ENCODE data around the gene ZNF367.

Gene ZNF367

DNA sequence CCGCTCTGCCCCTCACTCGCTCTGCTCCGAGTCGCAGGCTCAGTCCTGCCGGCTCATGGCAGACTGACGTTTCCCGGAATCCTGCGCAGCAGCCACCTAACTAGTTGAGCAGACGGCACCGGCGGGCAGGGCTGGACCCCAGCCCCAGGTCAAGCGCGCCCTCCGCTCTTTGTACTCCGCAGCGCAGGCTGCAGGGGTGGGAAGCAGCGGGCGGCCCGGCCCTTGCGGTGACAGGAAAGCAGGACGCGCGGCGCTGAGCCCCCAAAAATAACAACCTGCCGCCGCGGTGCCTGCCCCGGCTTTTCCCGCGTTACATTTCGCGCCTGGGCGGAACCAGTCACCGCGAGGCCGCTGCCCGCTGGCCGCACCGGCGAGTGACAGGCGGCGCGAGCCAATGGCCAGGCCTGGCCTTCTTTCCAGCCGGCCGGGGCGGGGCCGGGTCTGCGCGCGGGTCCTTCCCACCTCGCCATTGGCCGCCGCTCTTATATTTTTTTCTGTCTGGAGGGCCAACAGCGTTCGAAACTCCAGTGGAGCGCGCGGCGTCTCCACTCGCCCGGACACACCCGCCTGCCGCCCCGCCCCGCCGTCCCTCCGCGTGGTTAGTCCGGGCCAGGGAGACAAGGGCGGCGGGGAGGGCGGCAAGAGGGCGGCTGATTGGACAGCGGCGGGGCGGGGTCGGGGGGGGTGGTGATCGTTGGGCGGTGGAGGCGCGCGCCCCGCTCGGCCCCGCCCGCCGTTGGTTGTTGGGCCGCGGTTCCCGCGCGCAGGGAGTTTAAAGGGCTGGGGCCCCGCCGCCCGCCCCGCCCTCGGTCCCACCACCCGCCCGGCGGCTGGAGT, at the start of gene ZNF367:
Gene ZNF367, minus strand, starts transcription at position 288 of the 837 bp plus-strand sequence. CDS start 338 bp downstream, outside the sequence.
- TF ChIP-seq, protein P1, sequence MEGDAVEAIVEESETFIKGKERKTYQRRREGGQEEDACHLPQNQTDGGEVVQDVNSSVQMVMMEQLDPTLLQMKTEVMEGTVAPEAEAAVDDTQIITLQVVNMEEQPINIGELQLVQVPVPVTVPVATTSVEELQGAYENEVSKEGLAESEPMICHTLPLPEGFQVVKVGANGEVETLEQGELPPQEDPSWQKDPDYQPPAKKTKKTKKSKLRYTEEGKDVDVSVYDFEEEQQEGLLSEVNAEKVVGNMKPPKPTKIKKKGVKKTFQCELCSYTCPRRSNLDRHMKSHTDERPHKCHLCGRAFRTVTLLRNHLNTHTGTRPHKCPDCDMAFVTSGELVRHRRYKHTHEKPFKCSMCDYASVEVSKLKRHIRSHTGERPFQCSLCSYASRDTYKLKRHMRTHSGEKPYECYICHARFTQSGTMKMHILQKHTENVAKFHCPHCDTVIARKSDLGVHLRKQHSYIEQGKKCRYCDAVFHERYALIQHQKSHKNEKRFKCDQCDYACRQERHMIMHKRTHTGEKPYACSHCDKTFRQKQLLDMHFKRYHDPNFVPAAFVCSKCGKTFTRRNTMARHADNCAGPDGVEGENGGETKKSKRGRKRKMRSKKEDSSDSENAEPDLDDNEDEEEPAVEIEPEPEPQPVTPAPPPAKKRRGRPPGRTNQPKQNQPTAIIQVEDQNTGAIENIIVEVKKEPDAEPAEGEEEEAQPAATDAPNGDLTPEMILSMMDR (IDR thresholded peaks at IDR 0.05): no peak

DNA sequence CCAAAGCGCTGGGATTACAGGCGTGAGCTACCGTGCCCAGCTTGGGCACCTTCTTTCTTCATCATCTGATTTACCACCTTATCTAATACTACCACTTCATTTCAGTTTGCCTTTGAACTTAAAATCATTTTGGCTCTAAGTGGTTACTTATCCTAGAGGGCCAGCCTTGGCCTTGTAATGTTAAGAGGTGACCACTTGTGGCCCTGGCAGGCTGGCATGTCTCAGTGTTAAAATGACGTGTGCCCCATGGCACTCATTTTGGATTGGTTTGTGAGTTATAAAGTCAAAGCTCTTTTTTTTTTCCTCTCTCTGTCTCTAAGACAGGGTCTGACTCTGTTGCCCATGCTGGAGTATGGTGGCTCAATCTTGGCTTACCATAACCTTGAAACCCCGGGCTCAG, 49.6 kb upstream of the ZNF367 start:
- TF ChIP-seq, protein P1 (IDR thresholded peaks at IDR 0.05): no peak

DNA sequence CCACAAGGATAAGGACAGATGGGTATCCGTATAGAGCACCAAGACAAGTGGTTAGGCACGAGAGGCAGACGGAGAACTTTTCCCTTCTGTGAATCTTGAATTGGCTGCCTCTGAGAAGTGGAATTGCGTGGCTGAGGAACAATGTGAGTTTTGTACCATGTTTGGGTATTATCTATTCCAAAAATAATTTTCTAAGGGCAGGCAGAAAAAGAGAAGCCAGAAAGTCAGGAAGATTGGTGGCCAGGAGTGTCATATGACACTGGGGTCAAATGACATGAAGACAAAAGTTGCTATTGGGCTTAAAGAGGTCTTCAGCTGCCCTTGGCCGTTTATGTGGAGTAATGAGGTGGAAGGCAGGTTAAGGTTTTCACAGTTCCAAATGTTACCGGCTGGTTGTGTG, 46.3 kb upstream of the ZNF367 start:
- TF ChIP-seq, protein P1 (IDR thresholded peaks at IDR 0.05): no peak

DNA sequence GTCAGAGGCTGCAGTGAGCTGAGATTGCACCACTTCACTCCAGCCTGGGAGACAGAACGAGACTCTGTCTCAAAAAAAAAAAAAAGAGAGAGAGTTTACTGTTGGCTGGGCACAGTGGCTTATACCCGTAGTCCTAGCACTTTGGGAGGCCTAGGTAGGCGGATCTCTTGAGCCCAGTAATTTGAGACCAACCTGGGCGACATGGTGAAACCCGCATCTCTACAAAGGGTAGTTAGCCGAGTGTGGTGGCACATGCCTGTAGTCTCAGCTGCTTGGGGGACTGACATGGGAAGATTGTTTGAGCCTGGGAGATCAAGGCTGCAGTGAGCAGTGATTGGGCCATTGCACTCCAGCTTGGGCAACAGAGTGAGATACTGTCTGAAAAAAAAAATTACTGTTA, 44.4 kb upstream of the ZNF367 start:
- TF ChIP-seq, protein P1 (IDR thresholded peaks at IDR 0.05): no peak

DNA sequence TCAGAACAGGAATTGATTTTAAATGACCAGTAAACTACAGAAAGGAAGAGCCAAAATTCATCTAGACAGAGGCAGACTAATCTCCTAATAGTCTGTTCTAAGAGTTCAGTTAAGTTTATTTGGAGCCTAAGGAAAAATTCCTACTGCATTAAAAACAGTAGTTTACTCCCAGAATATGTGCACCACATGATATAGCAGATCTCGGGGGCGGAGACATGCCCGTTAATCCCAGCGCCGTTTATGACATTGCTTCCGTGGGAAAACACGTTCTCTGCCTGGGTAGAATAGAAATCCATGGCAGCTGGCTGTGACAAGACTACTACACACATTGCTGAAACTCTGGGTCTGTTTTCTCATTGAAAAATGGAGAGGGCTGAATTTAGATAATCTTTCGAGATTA, 43.2 kb upstream of the ZNF367 start:
- TF ChIP-seq, protein P1 (IDR thresholded peaks at IDR 0.05): no peak

DNA sequence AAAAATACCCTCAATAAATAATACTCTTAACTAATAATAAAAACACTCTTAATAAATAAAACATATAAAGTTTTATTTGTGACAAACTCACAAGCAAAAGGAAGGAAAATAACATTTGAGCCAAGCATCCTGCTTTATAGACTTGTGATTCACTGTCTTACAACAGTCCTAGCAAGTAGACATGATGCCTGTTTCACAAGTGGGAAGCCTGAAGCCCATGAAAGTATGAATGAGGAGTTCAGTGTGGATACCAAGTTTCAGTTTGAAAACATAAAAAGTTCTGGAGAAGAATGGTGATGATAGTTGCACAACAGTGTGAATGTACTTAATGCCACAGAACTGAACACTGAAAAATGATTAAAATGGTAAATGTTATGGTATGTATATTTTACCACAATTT, 42.7 kb upstream of the ZNF367 start:
- TF ChIP-seq, protein P1 (IDR thresholded peaks at IDR 0.05): no peak

- TF ChIP-seq, protein P1 (IDR thresholded peaks at IDR 0.05): no peak
These were observed 42.3 kb upstream of the ZNF367 start for GRCh38 chr9:96460470-96460869.
